Panc1 (cell line): ENCODE data around the gene PROK1. TPM values are rescaled to one million over a fixed set of nuclear protein-coding genes. Genes with fewer than 3 reads are reported as not detected.

Source experiments
- ATAC-seq: fragments of 200-7000 bp; cut with Tn5 transposase; 2 replicates; pipeline ENCODE4 v1.9.1; 2020; ENCODE audit warnings: mild to moderate bottlenecking, moderate library complexity
- BruUV-seq: library from RNA; stranded (reverse); fragments of 400-500 nt; replicated peaks from 2 replicates; lab custom pipeline; 2021; lab: Mats Ljungman, UMichigan
- CTCF ChIA-PET: fragments of 300-600 bp; sonication (Branson Sonifier 250); formaldehyde crosslinking; loops from one replicate; lab custom pipeline; 2022; ENCODE audit warnings: antibody characterized with exemption; lab: Charles Lee
- POLR2A ChIA-PET: fragments of 300-600 bp; sonication (Branson Sonifier 250); formaldehyde crosslinking; loops from one replicate; lab custom pipeline; 2022; ENCODE audit warnings: antibody characterized with exemption; lab: Charles Lee
- DNase-seq: peaks from one replicate; pipeline ENCODE4 v3.0.0-alpha.2; 2010; ENCODE audit warnings: low read depth, low spot score
- H3K27ac ChIP-seq: 2 replicates; pipeline ENCODE4 v1.5.1; 2011; ENCODE audit warnings: mild to moderate bottlenecking, low read length, inconsistent platforms
- H3K27me3 ChIP-seq: fragments of 200-500 bp; sonication (Bioruptor generic); 2 replicates; pipeline ENCODE4 v1.6.0; 2014; ENCODE audit warnings: low read length, inconsistent platforms; ENCODE audit not compliant: control insufficient read depth, insufficient read depth
- H3K36me3 ChIP-seq: fragments of 200-500 bp; sonication (Bioruptor generic); 2 replicates; pipeline ENCODE4 v1.5.1; 2014; ENCODE audit warnings: inconsistent platforms, mild to moderate bottlenecking, low read length, moderate library complexity; ENCODE audit not compliant: control insufficient read depth, insufficient read depth
- H3K4me1 ChIP-seq: 2 replicates; pipeline ENCODE4 v1.5.1; 2011; ENCODE audit warnings: inconsistent platforms, mild to moderate bottlenecking, low read length, moderate library complexity; ENCODE audit not compliant: control insufficient read depth, insufficient read depth
- H3K4me3 ChIP-seq, 2 experiments: 2 replicates each; pipeline ENCODE4 v1.5.1; 2011 to 2012; ENCODE audit warnings: low read depth in 2 of 2, low read length in 2 of 2, mild to moderate bottlenecking in 2 of 2, inconsistent platforms in 1 of 2, moderate library complexity in 1 of 2
- H3K9me3 ChIP-seq: fragments of 200-500 bp; sonication (Bioruptor generic); 2 replicates; pipeline ENCODE4 v1.5.1; 2014; ENCODE audit warnings: low read depth, mild to moderate bottlenecking, inconsistent platforms, low read length, moderate library complexity; ENCODE audit not compliant: control insufficient read depth, insufficient read depth
- POLR2AphosphoS5 ChIP-seq: IDR thresholded peaks from 2 replicates; pipeline ENCODE4 v1.6.1; 2012; ENCODE audit warnings: mild to moderate bottlenecking, low read depth, low read length, moderate library complexity
- SIN3A ChIP-seq: IDR thresholded peaks from 2 replicates; pipeline ENCODE4 v1.6.1; 2012; ENCODE audit warnings: low read depth, mild to moderate bottlenecking, low read length, moderate library complexity, borderline replicate concordance; ENCODE audit not compliant: insufficient read depth
- TCF7L2 ChIP-seq: IDR thresholded peaks from 2 replicates; pipeline ENCODE4 v1.6.1; 2011; ENCODE audit warnings: mild to moderate bottlenecking, low read depth, low read length, inconsistent platforms
- in situ Hi-C: cut with HindIII; loops from 2 replicates; pipeline ENCODE4 v1.10.0; 2016; ENCODE audit warnings: low sequenced_read_pairs, low pct_unique_long_range_greater_than_20kb
- intact Hi-C: fragments of 100-400 bp; cut with micrococcal nuclease; formaldehyde crosslinking; loops from one replicate; pipeline ENCODE4 v1.10.0; 2022; ENCODE audit not compliant: unreplicated experiment
- total RNA-seq: library from RNA; stranded (reverse); gene quantifications from one replicate; pipeline ENCODE4 v1.2.1, GENCODE V29; 2021; ENCODE audit not compliant: unreplicated experiment
- TF ChIP-seq, protein P1 (sequence below), 2 experiments: IDR thresholded peaks; 2 replicates each; pipeline ENCODE4 v1.6.1; 2011 to 2012; ENCODE audit warnings: low read depth in 2 of 2, control low read depth in 1 of 2, low read length in 1 of 2, mild to moderate bottlenecking in 1 of 2, moderate library complexity in 1 of 2; ENCODE audit not compliant: insufficient read depth in 1 of 2
- TF ChIP-seq, protein P2 (sequence below): fragments of 450-650 bp; IDR thresholded peaks from 2 replicates; pipeline ENCODE4 v1.5.1; 2017; ENCODE audit warnings: mild to moderate bottlenecking

PROK1 gene
- total RNA-seq, 1 experiment from 2014 or later, result not detected

DNA sequence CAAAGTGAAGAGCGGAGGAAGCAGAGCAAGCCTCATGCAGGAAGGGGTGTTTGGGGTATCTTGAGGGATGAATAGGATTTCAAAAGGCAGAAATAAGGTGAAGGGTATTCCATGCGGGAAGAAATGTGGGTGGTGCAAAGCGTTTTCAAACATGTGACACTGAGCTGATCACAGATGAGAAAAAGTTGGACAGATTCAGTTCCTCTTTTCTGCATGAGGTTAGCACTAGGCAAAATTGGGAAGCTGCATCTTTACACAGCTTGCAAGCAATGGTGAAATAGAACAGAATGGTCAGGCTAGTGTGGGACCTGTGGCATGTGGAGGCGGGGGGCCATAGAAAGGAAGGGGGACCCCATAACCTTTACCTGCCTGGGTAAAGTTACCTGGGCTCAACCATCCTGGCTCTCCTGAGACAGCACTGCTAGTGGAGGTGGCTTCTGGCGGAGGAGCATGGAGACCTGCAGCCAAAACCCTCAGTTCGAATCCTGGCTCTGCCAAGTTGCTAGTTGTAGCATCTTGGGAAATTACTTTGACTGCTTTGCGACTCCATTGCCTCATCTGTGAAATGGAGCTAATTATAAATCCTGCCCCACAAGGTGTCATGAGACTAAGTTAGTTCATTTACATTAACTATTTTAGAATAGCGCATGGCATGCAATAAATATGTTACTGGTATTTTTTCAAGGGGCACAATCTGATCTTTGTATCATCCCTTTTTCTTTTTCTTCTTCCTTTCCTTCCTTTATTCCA lies 51.6 kb downstream of the PROK1 start:
- intact Hi-C loops, result no loop called here
- in situ Hi-C loops, result no loop called here
- no TSS peak for BruUV-seq
- no peak overlapping the region for H3K4me3 ChIP-seq
- H3K27me3 ChIP-seq, result no peaks in the 10 kb centered on the region
- H3K36me3 ChIP-seq, result no peaks in the 10 kb centered on the region
- no peaks in the 10 kb centered on the region for H3K4me1 ChIP-seq
- no peak for ATAC-seq
- H3K9me3 ChIP-seq, result no peaks in the 10 kb centered on the region
- no peak for TF ChIP-seq TCF7L2
- no peak for TF ChIP-seq POLR2AphosphoS5
- no peak for TF ChIP-seq SIN3A
- TF ChIP-seq, protein P1, sequence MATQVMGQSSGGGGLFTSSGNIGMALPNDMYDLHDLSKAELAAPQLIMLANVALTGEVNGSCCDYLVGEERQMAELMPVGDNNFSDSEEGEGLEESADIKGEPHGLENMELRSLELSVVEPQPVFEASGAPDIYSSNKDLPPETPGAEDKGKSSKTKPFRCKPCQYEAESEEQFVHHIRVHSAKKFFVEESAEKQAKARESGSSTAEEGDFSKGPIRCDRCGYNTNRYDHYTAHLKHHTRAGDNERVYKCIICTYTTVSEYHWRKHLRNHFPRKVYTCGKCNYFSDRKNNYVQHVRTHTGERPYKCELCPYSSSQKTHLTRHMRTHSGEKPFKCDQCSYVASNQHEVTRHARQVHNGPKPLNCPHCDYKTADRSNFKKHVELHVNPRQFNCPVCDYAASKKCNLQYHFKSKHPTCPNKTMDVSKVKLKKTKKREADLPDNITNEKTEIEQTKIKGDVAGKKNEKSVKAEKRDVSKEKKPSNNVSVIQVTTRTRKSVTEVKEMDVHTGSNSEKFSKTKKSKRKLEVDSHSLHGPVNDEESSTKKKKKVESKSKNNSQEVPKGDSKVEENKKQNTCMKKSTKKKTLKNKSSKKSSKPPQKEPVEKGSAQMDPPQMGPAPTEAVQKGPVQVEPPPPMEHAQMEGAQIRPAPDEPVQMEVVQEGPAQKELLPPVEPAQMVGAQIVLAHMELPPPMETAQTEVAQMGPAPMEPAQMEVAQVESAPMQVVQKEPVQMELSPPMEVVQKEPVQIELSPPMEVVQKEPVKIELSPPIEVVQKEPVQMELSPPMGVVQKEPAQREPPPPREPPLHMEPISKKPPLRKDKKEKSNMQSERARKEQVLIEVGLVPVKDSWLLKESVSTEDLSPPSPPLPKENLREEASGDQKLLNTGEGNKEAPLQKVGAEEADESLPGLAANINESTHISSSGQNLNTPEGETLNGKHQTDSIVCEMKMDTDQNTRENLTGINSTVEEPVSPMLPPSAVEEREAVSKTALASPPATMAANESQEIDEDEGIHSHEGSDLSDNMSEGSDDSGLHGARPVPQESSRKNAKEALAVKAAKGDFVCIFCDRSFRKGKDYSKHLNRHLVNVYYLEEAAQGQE (IDR thresholded peaks at IDR 0.05; ENCODE audit: insufficient read depth in 1 of 2, low read depth in 2 of 2, low read length in 1 of 2), result no peak
- TF ChIP-seq, protein P2, sequence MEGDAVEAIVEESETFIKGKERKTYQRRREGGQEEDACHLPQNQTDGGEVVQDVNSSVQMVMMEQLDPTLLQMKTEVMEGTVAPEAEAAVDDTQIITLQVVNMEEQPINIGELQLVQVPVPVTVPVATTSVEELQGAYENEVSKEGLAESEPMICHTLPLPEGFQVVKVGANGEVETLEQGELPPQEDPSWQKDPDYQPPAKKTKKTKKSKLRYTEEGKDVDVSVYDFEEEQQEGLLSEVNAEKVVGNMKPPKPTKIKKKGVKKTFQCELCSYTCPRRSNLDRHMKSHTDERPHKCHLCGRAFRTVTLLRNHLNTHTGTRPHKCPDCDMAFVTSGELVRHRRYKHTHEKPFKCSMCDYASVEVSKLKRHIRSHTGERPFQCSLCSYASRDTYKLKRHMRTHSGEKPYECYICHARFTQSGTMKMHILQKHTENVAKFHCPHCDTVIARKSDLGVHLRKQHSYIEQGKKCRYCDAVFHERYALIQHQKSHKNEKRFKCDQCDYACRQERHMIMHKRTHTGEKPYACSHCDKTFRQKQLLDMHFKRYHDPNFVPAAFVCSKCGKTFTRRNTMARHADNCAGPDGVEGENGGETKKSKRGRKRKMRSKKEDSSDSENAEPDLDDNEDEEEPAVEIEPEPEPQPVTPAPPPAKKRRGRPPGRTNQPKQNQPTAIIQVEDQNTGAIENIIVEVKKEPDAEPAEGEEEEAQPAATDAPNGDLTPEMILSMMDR, result no peak
- CTCF ChIA-PET, result no interaction called here
- POLR2A ChIA-PET, result no interaction called here
- no peak for DNase-seq
- no peak overlapping the region for H3K27ac ChIP-seq

DNA sequence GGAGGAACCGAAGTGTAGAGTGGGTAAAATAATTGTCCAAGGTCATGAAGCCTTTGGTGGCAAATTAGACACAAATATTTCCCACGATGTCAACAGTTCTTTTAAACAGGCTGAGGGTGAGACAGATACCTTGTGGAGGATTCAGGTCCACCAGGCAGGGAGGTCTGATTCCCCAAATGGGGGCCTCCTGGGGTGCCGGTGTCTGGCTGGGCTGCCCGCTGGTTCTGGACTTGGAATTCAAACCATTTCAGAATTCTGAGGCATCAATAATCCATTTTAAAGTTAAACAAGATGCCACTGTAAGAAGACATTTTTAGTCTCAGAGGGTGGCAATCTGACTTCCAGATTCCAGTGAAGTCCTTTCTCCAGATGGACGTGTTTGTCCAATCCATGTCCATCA lies 52.5 kb downstream of the PROK1 start:
- in situ Hi-C loops (no loop called here), intact Hi-C loops (no loop called here)
- Histone ChIP-seq H3K36me3 (no peaks in the 10 kb centered on the region), H3K4me3 (no peak overlapping the region), H3K4me1 (no peaks in the 10 kb centered on the region), H3K9me3 (no peaks in the 10 kb centered on the region), H3K27ac (no peak overlapping the region), H3K27me3 (no peaks in the 10 kb centered on the region)
- TF ChIP-seq, protein P1 (IDR thresholded peaks at IDR 0.05; ENCODE audit: insufficient read depth in 1 of 2, low read depth in 2 of 2, low read length in 1 of 2), result no peak
- TF ChIP-seq POLR2AphosphoS5, result no peak
- no peak for TF ChIP-seq SIN3A
- TF ChIP-seq TCF7L2, result no peak
- TF ChIP-seq, protein P2, result no peak
- ATAC-seq, result no peak
- DNase-seq, result no peak
- BruUV-seq, result no TSS peak
- ChIA-PET CTCF (no interaction called here), POLR2A (no interaction called here)
